ENCODE data around the gene MYG1.

MYG1 gene

GRCh38 chr12:53353257-53353655 is 53.8 kb downstream of the MYG1 start:
- no peak for DNase-seq (ENCODE audit: low read depth in 2 of 2)

- no peak for DNase-seq (ENCODE audit: low read depth in 2 of 2)
Observed at GRCh38 chr12:53355121-53355520, 55.6 kb downstream of the MYG1 start.

Measured in stimulated activated CD8-positive, alpha-beta memory T cell treated with anti-CD3 and anti-CD28 coated beads, Interleukin-15, amount 100 ng/mL, for 48 hours (primary cell).